Smooth muscle cell (in vitro differentiated cells): ENCODE data around the gene AGRP. TPM values are rescaled to one million over a fixed set of nuclear protein-coding genes. Genes with fewer than 3 reads are reported as not detected.

Source experiments
- DNase-seq: peaks from one replicate; lab custom pipeline; 2025; ENCODE audit not compliant: unreplicated experiment; lab: John Stamatoyannopoulos, UW
- H2AFZ ChIP-seq: fragments of 200-600 bp; sonication (generic); 2 replicates; pipeline ENCODE4 v1.6.0; 2016; ENCODE audit warnings: antibody characterized with exemption, low read depth, mild to moderate bottlenecking
- H3F3A ChIP-seq: fragments of 200-600 bp; sonication (generic); 2 replicates; pipeline ENCODE4 v1.6.0; 2017; ENCODE audit warnings: antibody characterized with exemption, low read depth
- H3K27ac ChIP-seq: fragments of 200-600 bp; sonication (generic); 2 replicates; pipeline ENCODE4 v1.5.1; 2016; ENCODE audit warnings: low read depth, mild to moderate bottlenecking
- H3K27me3 ChIP-seq: fragments of 200-600 bp; sonication (generic); 2 replicates; pipeline ENCODE4 v1.6.1; 2016; ENCODE audit warnings: low read depth, mild to moderate bottlenecking
- H3K36me3 ChIP-seq: fragments of 200-600 bp; sonication (generic); 2 replicates; pipeline ENCODE4 v1.5.1; 2016; ENCODE audit warnings: low read depth
- H3K4me1 ChIP-seq: fragments of 200-600 bp; sonication (generic); 2 replicates; pipeline ENCODE4 v1.5.1; 2016; ENCODE audit warnings: low read depth
- H3K4me2 ChIP-seq: fragments of 200-600 bp; sonication (generic); 2 replicates; pipeline ENCODE4 v1.6.0; 2016; ENCODE audit warnings: mild to moderate bottlenecking
- H3K4me3 ChIP-seq: fragments of 200-600 bp; sonication (generic); 2 replicates; pipeline ENCODE4 v1.5.1; 2016; ENCODE audit warnings: mild to moderate bottlenecking
- H3K79me2 ChIP-seq: fragments of 200-600 bp; sonication (generic); 2 replicates; pipeline ENCODE4 v1.6.0; 2016; ENCODE audit warnings: low read depth, mild to moderate bottlenecking
- H3K9ac ChIP-seq: fragments of 200-600 bp; sonication (generic); 2 replicates; pipeline ENCODE4 v1.6.0; 2016; ENCODE audit warnings: low read depth
- H3K9me3 ChIP-seq: fragments of 200-600 bp; sonication (generic); replicated peaks from 2 replicates; pipeline ENCODE4 v1.5.1; 2016; ENCODE audit warnings: low read depth
- H4K20me1 ChIP-seq: fragments of 200-600 bp; sonication (generic); 2 replicates; pipeline ENCODE4 v1.6.0; 2016; ENCODE audit warnings: low read depth
- WGBS: methylation state at CpG from one replicate; pipeline ENCODE4 v1.1.7; 2016; ENCODE audit warnings: low lambda C conversion rate; 5-methylcytosine and 5-hydroxymethylcytosine counted together
- polyA plus RNA-seq: library from polyadenylated mRNA; unstranded; fragments of >200 nt; fragmentation: Nextera tagmentation; extraction: Ambion mirVana; gene quantifications from 2 replicates; pipeline ENCODE4 v1.2.1, GENCODE V29; 2016
- total RNA-seq: library from RNA; depleted of rRNA; stranded (reverse); fragments of >200 nt; gene quantifications from 2 replicates; pipeline ENCODE4 v1.2.3, GENCODE V29; 2014
- TF ChIP-seq, protein P1 (sequence below): fragments of 200-600 bp; sonication (generic); IDR thresholded peaks from 2 replicates; pipeline ENCODE4 v1.5.1; 2017; ENCODE audit warnings: borderline replicate concordance, mild to moderate bottlenecking, antibody characterized with exemption; ENCODE audit not compliant: insufficient read depth, poor library complexity, severe bottlenecking

The AGRP gene
- total and polyA plus RNA-seq, 2 experiments from 2014 or later, result not detected

DNA sequence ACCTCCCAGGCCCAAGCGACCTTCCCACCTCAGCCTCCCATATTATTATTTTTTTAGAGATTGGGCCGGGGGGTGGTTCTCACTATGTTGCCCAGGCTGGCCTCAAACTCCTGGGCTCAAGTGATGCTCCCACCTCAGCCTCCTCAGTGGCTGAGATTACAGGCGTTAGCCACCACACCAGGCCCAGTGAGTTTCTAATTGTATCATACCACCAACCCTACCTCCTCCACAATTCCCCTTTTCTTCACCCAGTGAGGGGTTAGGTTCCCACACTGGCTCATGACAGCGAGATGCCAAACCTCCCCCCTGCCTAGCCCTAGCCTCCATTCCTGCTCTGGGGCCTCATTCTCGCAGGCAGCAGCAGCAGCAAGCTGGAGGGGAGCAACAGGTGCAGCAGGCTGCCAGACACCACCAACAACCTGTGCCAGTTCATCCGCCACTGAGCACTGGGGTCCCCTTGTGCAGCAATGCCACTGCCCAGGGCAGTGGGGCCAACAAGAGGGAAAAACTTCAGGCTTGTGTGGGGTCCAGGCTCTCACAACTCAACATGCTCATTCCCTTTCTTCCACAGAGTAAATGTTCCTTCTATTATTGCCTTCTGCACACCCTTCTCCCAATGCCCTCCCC is 11.5 kb downstream of the AGRP start:
- no peak overlapping the region for H3K27ac ChIP-seq
- H3F3A ChIP-seq, result no peaks in the 10 kb centered on the region
- no peak overlapping the region for H3K4me3 ChIP-seq
- no peak overlapping the region for H2AFZ ChIP-seq
- peaks cover 83% of the 10 kb centered on the region for H3K79me2 ChIP-seq
- peaks cover 100% of the 10 kb centered on the region for H4K20me1 ChIP-seq
- H3K9me3 ChIP-seq, result no peaks in the 10 kb centered on the region
- no peak overlapping the region for H3K9ac ChIP-seq
- H3K36me3 ChIP-seq, result no peaks in the 10 kb centered on the region
- H3K4me2 ChIP-seq, result no peak overlapping the region
- no peak for DNase-seq
- WGBS, result over 99% methylated on average over 6 of the region's 6 CpGs
- no peaks in the 10 kb centered on the region for H3K27me3 ChIP-seq
- H3K4me1 ChIP-seq, result no peaks in the 10 kb centered on the region
- TF ChIP-seq, protein P1, sequence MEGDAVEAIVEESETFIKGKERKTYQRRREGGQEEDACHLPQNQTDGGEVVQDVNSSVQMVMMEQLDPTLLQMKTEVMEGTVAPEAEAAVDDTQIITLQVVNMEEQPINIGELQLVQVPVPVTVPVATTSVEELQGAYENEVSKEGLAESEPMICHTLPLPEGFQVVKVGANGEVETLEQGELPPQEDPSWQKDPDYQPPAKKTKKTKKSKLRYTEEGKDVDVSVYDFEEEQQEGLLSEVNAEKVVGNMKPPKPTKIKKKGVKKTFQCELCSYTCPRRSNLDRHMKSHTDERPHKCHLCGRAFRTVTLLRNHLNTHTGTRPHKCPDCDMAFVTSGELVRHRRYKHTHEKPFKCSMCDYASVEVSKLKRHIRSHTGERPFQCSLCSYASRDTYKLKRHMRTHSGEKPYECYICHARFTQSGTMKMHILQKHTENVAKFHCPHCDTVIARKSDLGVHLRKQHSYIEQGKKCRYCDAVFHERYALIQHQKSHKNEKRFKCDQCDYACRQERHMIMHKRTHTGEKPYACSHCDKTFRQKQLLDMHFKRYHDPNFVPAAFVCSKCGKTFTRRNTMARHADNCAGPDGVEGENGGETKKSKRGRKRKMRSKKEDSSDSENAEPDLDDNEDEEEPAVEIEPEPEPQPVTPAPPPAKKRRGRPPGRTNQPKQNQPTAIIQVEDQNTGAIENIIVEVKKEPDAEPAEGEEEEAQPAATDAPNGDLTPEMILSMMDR, result no peak

DNA sequence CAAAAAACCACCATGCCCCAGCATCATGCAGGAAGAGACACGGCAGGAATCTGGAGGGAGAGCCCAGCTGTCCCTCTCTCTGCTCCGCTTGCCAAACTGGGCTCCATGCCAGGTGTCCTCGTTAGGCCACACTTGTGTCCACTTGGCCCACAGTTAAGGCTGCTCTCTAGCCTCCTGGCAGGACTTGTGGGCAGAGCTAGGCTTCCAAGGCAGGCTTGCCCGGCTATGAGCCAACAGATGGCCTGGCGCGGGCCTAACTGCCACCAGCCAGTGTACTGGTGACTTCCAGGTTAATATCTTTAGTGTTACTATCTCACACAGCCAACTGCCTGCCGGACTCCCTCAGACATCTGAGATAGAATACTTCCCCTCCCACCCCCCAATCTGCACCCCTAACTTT is 13.0 kb downstream of the AGRP start:
- peaks cover 70% of the 10 kb centered on the region for H3K79me2 ChIP-seq
- no peak overlapping the region for H2AFZ ChIP-seq
- no peaks in the 10 kb centered on the region for H3K4me1 ChIP-seq
- no peaks in the 10 kb centered on the region for H3K27me3 ChIP-seq
- no peak overlapping the region for H3K4me3 ChIP-seq
- TF ChIP-seq, protein P1, result no peak
- H3K27ac ChIP-seq, result no peak overlapping the region
- H3K36me3 ChIP-seq, result no peaks in the 10 kb centered on the region
- peaks cover 99% of the 10 kb centered on the region for H4K20me1 ChIP-seq
- DNase-seq, result no peak
- H3K4me2 ChIP-seq, result no peak overlapping the region
- no peaks in the 10 kb centered on the region for H3F3A ChIP-seq
- H3K9ac ChIP-seq, result no peak overlapping the region
- no peaks in the 10 kb centered on the region for H3K9me3 ChIP-seq
- WGBS, result 97% methylated on average over 7 of the region's 7 CpGs

DNA sequence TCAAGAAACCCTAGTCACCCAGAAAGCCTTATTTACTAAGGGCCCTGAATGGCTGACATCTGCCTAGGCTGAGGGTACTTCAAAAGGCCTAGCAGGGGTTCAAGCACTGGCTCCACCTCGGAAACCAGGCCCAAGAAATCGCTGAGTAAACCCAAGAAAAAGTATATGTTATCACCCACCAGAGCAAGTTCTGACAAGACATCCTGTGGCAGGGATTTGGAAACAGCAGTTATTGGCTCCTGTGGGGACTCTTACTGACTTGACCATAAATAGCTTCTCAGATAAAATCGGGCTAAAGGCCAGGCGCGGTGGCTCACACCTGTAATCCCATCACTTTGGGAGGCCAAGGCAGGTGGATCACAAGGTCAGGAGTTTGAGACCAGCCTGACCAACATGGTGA is 14.6 kb downstream of the AGRP start:
- Histone ChIP-seq H3K27me3 (no peaks in the 10 kb centered on the region), H3K79me2 (peaks cover 68% of the 10 kb centered on the region), H3K36me3 (no peaks in the 10 kb centered on the region), H3K9ac (no peak overlapping the region), H3K27ac (no peak overlapping the region), H4K20me1 (peaks cover 99% of the 10 kb centered on the region), H3K9me3 (no peaks in the 10 kb centered on the region), H2AFZ (no peak overlapping the region), H3K4me3 (no peak overlapping the region), H3F3A (no peaks in the 10 kb centered on the region), H3K4me1 (no peaks in the 10 kb centered on the region), H3K4me2 (no peak overlapping the region)
- TF ChIP-seq, protein P1, result no peak
- no peak for DNase-seq
- WGBS, result 73% methylated on average over 5 of the region's 5 CpGs

DNA sequence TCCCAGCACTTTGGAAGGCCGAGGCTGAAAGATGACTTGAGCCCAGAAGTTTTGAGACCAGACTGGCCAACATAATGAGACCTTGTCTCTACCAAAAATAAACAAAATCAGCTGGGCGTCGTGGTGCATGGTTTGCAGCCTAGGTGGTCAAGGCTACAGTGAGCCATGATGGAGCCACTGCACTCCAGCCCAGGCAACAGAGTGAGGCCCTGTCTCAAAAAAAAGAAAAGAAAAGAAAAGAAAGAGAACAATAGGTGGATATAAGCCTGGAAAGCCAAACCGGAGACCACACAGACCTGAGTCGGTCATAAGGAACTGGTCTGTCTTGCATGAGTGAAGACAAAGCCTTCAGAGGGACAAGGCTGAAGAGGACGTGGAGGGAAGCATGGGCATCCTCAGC is 16.8 kb downstream of the AGRP start:
- Histone ChIP-seq H3K27me3 (no peaks in the 10 kb centered on the region), H3K4me3 (no peak overlapping the region), H3K36me3 (no peaks in the 10 kb centered on the region), H3K4me1 (no peaks in the 10 kb centered on the region), H3K27ac (no peak overlapping the region), H3F3A (no peaks in the 10 kb centered on the region), H3K79me2 (peaks cover 58% of the 10 kb centered on the region), H3K4me2 (no peak overlapping the region), H4K20me1 (peaks cover 99% of the 10 kb centered on the region), H2AFZ (no peak overlapping the region), H3K9me3 (no peaks in the 10 kb centered on the region), H3K9ac (no peak overlapping the region)
- 92% methylated on average over 6 of the region's 6 CpGs for WGBS
- TF ChIP-seq, protein P1, result no peak
- DNase-seq, result no peak
